ENCODE data around the gene PRKCZ.
"Not testable (repeated sequence)": the region's sequence is repeated elsewhere in the genome, so short reads cannot be mapped to it uniquely, and the experiment has no call there.

PRKCZ gene

DNA sequence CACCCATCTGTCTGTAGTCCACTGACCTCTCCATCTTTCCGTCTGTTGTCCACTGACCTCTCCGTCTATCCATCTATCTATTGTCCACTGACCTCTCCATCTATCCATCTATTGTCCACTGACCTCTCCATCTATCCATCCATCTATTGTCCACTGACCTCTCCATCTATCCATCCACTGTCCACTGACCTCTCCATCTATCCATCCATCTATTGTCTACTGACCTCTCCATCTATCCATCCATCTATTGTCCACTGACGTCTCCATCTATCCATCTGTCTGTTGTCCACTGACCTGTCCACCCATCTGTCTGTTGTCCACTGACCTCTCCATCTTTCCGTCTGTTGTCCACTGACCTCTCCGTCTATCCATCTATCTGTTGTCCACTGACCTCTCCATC lies 97.7 kb downstream of the PRKCZ start:
- DNase-seq (ENCODE audit: low read depth, low spot score); H3K27ac ChIP-seq: not testable (repeated sequence)

DNA sequence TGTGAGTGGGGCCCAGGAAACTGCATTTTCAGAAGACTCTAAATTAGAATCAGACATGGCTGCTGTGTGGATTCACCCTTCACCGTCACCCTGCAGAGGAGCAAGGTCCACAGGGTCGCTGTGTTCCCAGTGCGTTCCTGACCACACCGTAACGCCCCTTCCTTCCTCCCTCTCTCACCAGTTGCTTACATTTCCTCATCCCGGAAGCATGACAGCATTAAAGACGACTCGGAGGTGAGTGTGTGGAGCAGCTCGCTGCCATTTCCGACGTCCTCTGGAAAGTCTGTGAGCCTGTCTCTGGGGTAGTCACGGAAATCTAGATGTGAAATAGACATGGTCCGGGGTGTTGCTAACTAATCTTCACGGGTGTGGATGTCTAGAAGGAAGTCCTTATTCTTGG lies 98.5 kb downstream of the PRKCZ start:
- no peak for DNase-seq (ENCODE audit: low read depth, low spot score)

DNA sequence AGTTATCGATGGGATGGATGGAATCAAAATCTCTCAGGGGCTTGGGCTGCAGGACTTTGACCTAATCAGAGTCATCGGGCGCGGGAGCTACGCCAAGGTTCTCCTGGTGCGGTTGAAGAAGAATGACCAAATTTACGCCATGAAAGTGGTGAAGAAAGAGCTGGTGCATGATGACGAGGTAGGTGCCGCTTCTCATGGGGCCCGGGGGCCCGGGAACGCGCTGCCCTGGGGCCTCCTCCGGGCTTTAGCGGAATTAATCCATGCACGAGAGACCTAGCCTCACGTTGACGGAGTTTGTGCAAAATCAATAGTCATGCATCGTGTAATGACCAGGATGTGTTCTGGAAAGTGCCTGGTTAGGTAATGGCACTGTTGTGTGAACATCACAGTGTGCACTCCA lies 100.6 kb downstream of the PRKCZ start:
- no peak overlapping the region for H3K27ac ChIP-seq
- no peak for DNase-seq (ENCODE audit: low read depth, low spot score)

More for the DNA sequence above, 98.5 kb downstream of the PRKCZ start:
- H3K27ac ChIP-seq: no peak overlapping the region

DNA sequence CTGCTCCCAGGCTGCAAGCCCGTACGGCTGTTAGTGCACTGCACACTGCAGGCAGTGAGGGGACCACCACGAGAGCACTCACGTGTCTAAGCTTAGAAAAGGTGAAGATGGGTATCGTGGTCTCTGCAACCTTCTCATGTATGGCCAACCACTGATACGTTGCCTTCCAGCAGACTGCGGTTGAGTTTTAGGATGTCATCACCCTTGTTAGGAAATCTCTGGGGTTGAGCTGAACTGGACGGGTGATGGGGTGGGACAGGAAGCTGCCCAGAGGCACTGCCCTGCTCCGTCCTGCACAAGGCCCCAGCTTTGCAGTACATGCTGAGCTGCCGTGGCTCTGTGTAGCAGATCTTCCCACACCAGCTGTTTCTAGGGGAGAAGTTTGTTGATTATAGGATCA lies 101.0 kb downstream of the PRKCZ start:
- no peak for DNase-seq (ENCODE audit: low read depth, low spot score)
- no peak overlapping the region for H3K27ac ChIP-seq

DNA sequence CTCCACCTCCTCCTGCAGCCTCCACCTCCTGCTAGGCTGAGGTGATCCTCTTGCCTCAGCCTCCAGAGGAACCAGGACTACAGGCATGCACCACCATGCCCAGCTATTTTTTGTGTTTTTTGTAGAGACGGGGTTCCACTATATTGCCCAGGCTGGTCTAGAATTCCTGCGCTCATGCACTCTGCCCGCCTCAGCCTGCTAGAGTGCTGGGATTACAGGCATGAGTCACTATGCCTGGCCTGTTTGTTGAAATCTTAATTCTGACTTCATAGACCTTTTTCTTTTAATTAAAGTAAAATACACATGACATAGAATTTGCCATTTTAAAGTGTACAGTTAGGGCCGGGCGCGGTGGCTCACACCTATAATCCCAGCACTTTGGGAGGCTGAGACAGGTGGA lies 101.7 kb downstream of the PRKCZ start:
- no peak for DNase-seq (ENCODE audit: low read depth, low spot score)
- no peak overlapping the region for H3K27ac ChIP-seq

DNA sequence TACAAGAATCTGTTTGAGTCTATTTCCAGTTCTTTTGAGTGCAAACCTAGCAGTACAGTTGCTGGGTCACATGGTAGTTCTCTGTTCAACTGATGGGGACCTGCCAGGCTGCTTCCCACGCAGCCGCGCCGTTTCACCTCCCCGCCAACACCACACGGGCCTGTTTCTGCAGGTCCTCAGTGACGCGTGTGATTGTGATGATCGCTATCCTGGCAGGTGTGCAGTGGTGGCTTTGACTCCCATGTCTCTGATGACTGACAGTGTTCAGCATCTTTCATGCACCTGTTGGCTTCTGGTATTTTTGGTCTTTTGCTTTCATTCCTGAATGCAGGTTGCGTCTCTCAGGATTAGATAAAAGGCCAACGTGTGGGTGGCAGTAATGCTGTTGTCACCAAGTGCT lies 102.7 kb downstream of the PRKCZ start:
- H3K27ac ChIP-seq: no peak overlapping the region
- no peak for DNase-seq (ENCODE audit: low read depth, low spot score)

DNA sequence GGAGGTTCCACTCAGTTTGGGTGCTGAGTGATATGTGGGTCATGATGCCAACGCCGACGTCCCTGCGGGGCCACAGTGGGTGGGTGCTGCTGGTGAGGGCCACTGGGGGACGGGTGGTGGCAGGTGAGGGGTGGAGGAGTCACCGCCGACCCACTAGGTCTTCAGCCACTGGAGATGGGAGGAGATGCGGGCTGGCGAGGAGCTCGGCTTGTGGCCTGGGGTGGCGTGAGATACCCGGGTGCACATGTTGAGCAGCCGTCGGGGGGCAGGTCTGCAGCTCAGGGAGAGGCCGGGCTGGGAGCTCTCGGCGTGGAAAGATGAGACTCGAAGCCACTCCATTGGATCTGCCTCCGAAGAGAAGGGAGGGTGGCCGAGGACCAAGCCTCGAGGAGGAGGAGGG lies 103.8 kb downstream of the PRKCZ start:
- no peak for DNase-seq (ENCODE audit: low read depth, low spot score)
- H3K27ac ChIP-seq: no peak overlapping the region

DNA sequence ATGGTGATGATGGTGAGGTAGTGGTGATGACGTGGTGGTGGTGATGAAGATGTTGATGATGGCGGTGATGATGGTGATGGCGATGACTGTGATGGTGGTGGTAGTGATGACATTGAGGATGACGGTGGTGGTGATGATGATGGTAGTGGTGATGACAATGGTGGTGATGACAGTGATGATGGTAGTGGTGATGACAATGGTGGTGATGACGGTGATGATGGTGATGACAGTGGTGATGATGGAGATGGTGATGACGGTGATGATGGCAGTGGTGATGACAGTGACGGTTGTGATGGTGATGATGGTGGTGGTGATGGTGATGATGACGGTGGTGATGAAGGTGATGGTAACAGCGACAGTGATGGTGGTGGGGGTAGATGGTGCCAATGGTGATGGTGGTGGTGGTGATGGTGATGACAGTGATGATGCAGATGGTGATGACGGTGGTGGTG lies 105.0 kb downstream of the PRKCZ start:
- no peak for DNase-seq (ENCODE audit: low read depth, low spot score)
- no peak overlapping the region for H3K27ac ChIP-seq

DNA sequence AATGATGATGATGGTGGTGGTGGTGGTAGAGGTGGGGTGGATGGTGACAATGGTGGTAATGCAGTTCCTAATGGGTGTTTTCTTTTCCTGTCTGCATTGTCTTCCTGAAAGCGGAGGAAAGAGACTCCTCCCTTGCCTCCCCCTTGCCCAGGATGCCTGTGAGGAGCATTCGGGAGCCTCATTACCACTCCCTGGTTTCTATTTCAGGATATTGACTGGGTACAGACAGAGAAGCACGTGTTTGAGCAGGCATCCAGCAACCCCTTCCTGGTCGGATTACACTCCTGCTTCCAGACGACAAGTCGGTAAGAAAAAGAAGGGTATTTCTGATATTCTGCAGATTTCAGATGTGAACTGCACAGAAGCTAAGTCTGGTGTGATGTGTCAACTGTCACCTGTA lies 105.6 kb downstream of the PRKCZ start:
- DNase-seq (ENCODE audit: low read depth, low spot score): no peak
- H3K27ac ChIP-seq: no peak overlapping the region

DNA sequence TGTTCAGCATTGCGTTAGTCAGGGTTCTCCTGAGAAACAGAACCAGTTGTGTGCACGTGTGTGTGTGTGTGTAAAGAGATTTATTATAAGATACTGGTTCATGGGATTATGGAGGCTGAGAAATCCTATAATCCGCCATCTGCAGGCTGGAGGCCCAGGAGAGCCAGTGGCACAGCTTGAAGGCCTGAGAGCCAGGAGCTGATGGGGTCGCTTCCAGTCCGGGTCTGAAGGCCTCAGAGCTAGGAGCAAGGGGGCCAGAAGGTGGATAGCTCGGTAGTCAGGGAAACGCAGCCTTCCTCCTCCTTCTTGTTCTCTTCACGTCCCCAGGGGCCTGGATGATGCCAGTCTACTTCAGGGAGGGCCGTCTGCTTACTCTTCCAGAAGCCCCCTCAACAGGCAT lies 106.7 kb downstream of the PRKCZ start:
- no peak for DNase-seq (ENCODE audit: low read depth, low spot score)
- no peak overlapping the region for H3K27ac ChIP-seq

DNA sequence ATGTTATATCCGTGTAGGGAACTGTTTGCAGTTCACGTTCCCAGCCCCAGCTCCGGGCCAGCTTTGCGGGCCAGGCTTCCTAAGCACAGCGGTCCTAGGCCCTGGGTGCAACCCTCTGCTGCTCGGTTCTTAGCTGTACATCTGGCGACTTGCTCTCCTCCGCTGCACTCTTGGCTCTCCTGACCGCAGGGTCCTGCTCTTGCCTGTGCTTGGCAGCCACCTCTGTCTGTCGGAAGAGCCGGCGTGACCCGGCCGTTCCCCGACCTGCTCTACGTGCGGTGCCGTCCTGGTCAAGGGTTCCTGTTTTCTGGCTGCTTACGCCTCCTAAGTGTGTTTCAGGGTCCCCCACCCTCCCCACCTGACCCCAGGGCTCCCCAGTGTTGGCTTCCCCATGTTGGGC lies 107.6 kb downstream of the PRKCZ start:
- DNase-seq (ENCODE audit: low read depth, low spot score): no peak
- H3K27ac ChIP-seq: no peak overlapping the region

DNA sequence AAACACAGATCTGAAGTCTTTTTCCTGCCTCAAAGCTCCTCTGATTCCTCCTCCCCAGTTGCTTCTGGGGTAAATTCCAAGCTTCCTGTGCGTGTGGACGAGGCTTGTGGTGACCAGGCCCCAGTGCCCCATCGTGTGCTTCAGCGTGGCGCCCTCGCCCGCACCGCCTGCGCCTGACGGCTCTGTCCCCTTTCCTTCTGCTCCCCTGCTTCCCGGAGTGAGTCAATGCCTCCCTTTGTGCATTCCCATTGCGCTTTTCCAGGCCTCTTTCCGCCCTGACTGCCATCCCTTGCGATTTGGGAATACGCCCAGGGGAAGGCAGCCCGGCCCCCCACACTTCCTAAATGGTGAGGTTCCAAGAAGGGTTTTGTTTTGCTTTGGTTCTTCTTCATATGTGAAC lies 108.1 kb downstream of the PRKCZ start:
- H3K27ac ChIP-seq: no peak overlapping the region
- no peak for DNase-seq (ENCODE audit: low read depth, low spot score)

DNA sequence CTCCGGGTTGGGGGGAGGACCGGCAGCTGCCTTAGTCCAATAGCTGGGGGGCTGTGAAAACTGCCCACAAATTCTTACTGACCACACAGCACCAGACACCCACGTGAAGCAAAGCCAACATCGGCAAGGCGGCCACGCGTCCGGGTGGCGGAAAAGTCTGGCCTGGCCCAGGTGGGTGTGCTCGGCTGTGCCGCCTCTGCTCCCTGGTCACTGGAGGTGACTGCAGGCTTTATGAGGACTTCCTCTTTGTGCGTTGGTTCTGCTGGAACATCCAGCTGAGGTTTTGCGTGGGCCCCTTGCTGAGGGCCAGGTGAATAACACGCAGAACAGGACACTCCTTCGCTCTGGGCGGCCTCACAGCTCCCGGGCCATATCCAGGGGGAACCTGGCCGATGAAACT lies 108.9 kb downstream of the PRKCZ start:
- no peak for DNase-seq (ENCODE audit: low read depth, low spot score)
- H3K27ac ChIP-seq: no peak overlapping the region

DNA sequence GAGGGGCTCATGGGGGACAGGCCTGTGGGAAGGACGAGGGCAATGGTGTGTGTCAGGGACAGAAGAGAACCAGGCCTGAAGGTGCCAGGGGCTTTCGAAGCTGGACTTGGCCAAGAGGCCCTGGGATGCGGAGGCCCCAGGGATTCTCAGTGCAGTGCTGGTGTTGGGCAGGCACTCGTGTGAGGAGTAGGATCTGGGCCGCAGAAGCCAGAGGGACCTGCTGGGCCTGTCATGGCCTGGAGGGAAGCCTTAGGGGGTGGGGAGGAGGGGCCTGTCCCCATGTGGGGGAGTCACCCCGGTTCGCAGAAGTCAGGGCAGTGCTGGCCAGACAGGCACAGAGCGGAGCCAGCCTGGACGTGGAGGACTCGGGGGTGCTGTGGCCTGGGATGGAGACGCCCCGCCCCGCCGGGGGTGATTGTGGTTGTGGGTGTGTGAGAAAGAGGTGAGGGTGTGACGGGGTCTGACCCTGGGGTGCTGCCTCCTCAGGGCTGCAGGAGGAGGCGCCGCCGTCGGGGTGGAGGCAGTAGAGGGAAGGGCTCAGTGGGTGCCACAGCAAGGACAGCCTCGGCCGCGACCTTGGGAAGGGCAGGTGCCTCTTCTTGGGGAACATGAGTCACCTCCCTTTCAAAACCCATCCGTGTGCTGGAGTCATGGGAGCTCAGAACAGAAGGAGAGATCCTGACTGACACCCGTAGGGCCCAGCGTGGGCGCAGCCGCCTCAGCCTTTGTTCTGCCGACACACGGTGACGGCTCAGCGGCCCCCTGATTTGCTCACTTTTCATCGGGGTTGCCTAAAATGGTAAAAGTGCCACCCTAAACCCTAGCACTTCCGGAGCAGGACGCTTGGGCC lies 110.5 kb downstream of the PRKCZ start:
- no peak overlapping the region for H3K27ac ChIP-seq
- DNase-seq (ENCODE audit: low read depth, low spot score): no peak

DNA sequence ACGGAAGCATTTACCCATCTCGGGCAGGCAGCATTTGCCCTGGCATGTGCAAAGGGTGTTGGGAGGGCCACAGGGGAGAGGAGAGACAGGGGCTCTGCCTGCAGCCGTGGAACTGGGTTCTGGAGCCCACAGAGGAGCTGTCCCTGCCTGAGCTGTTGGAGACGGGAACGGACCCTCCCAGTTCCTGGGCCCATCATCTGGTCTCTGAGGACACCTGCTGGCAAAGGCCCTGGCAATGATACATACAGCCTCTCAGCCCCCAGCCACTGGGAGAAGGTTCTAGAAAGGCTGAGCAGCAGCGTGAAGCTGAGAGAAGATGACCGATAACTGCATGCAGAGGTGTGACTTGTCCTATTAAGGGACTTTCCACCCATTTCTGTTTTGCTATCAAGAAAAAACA lies 113.0 kb downstream of the PRKCZ start:
- no peak overlapping the region for H3K27ac ChIP-seq
- no peak for DNase-seq (ENCODE audit: low read depth, low spot score)

DNA sequence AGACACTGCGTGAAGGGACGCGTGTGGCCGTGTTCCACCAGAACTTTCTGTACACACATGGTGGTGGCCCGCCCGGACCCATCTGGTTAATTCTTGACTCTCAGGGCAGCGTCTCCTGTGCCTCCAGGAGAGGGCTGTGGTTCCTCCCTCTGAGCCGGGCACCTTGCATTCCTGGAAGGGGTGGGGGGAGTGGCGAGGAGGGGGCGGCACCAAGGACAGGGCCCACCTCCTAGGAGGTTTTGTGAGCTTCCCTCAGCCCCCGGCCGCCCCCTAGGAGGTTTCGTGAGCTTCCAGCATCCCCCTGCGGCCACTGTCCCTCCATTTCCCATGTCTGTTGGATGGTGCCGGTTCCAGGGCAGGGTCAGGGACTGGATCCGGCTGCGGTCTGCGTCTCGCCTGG lies 115.4 kb downstream of the PRKCZ start:
- H3K27ac ChIP-seq: no peak overlapping the region
- DNase-seq (ENCODE audit: low read depth, low spot score): no peak

DNA sequence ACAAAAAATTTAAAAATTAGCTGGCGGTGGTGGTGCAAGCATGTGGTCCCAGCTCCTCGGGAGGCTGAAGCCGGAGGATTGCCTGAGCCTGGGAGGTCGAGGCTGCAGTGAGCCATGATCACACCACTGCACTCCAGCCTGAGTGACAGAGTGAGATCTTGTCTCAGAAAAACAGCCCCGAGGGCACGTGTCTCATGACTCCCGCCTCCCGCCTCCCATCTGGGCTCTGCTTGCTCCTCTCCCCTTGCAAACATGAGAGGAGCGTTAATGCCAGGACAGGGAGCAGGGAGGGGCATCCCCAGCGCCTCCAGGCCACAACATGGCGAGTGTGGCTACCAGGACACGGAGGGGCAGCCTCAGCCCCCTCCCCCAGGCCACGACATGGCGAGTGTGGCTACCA lies 116.0 kb downstream of the PRKCZ start:
- H3K27ac ChIP-seq: no peak overlapping the region
- DNase-seq (ENCODE audit: low read depth, low spot score): no peak

DNA sequence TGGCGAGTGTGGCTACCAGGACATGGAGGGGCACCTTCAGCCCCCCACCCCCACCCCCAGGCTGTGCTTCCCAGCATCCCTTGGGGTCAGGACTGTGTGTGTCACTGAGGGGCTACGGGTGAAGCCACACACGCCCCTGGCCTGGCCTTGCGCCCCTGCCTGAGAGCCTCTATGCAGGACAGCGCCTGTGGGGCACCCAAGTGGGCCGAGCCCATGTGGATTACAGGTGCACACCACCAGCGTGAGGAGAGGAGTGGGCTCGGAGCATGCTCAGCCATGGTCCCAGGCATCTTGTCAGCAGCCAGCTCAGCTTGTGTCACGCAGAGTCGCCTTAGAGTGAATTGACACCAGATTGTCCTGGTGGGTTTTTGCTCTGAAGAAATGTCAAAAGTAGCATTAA lies 116.5 kb downstream of the PRKCZ start:
- H3K27ac ChIP-seq: no peak overlapping the region
- DNase-seq (ENCODE audit: low read depth, low spot score): no peak

DNA sequence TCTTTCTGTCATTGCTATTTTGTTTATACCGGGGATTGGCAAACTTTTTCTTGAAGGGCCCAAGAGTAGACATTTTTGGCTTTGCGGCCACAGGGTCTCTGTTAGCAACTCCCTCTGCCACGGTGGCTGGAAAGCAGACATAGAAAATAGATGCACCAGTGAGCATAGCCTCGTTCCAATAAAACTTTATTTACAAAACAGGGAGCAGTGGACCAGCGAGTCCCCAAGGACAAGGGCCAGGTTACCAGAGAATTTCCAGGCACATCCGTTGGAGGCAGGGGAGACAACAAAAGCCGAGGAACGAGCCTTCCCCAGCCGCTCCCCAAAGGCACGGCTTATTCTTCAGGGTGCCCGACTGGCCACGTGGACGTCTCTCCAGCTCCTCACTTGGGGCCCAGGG lies 117.9 kb downstream of the PRKCZ start:
- DNase-seq (ENCODE audit: low read depth, low spot score): no peak
- H3K27ac ChIP-seq: no peak overlapping the region

DNA sequence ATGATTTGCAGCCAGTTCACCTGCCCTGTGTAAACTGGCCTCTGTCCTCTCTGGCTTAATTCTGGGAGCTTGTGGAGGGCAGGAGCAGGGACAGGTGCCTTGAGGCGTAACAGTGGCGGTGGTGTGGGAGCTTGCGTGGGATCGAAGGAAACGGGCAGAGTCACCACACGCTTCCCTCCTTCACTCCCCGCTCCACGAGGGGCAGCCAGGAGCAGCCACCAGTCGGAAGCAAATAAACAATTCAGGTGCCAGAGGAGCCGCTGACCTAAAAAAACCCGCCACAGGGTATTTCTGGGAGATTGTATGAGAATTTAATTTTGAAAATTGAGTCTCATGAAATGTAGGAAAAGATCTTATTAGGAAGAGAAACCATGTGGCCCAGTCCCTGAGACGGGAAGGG lies 118.3 kb downstream of the PRKCZ start:
- no peak for DNase-seq (ENCODE audit: low read depth, low spot score)
- H3K27ac ChIP-seq: no peak overlapping the region

DNA sequence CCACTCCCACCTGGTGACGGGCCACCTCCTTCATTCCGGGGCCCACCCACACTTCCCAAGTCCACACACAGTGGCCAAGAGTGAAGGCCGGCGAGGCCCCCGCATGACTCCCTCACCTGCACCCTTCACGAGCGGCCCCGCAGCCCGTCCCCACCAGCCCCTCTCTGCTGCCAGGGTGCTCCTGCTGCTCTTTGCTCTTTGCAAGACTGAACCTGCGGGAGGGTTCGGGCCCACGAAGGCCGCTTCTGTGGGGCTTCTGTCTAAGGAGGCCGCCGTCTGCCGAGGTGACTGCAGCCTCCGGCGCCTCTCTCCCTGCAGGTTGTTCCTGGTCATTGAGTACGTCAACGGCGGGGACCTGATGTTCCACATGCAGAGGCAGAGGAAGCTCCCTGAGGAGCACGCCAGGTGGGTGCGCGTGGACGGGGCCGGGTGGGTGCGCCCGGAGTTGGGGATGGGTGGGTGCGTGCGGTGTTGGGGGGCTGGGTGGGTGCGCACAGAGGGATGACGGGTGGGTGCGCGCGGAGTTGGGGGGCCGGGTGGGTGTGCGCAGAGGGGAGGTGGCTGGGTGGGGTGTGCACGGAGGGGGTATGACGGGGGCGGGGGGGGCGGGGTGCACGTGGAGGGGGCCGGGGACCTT lies 119.1 kb downstream of the PRKCZ start:
- DNase-seq (ENCODE audit: low read depth, low spot score): no peak
- no peak overlapping the region for H3K27ac ChIP-seq

DNA sequence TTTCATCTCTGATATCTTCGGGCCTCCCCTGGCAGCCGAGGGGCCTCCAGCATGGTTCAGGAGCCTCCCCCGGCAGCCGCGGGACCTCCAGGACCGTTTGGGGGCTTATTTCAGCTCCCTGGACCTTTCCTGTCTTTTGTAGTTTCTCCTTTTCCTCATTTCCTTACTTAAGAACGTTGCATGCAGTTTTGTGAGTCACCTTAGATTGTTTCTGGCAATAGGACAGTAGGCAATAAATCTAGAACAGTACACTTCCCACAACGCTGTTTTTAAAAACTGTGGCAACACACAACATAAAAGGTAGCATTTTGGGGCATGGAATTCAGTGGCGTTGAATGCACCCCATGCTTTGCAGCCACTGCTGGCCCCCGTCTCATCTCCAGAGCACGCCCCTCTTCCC lies 120.0 kb downstream of the PRKCZ start:
- no peak overlapping the region for H3K27ac ChIP-seq
- DNase-seq (ENCODE audit: low read depth, low spot score): no peak

All from epithelial cell of prostate (primary cell).